HG03460 (cell line): Measurements from ENCODE around the gene NCLN.
A peak's percentile ranks its signal among the peaks of the same experiment; 100 is the strongest.
"Not testable (repeated sequence)": the region's sequence is repeated elsewhere in the genome, so short reads cannot be mapped to it uniquely, and the experiment has no call there.

ENCODE experiments used
- ATAC-seq: cut with Tn5 transposase; IDR thresholded peaks from one replicate; pipeline ENCODE4 v1.9.1; 2021; ENCODE audit not compliant: unreplicated experiment

Gene NCLN

DNA sequence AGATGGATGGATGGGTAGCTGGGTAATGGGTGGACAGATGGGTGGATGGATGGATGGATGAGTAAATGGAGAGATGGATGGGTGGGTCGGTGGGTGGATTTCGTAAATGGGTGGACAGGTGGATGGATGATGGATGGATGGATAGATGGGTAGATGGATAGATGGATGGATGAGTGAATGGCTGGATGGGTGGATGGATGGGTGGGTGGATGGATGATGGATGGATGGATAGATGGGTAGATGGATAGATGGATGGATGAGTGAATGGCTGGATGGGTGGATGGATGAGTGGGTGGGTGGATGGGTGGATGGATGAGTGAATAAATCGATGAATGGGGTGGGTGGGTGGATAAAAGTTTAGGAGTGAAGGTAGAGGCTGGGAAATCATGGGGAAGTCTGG is 31.3 kb upstream of the NCLN start:
- ATAC-seq: not testable (repeated sequence)

- ATAC-seq: peak; percentile 74
These were observed 30.6 kb upstream of the NCLN start for GRCh38 chr19:3154957-3155736.

DNA sequence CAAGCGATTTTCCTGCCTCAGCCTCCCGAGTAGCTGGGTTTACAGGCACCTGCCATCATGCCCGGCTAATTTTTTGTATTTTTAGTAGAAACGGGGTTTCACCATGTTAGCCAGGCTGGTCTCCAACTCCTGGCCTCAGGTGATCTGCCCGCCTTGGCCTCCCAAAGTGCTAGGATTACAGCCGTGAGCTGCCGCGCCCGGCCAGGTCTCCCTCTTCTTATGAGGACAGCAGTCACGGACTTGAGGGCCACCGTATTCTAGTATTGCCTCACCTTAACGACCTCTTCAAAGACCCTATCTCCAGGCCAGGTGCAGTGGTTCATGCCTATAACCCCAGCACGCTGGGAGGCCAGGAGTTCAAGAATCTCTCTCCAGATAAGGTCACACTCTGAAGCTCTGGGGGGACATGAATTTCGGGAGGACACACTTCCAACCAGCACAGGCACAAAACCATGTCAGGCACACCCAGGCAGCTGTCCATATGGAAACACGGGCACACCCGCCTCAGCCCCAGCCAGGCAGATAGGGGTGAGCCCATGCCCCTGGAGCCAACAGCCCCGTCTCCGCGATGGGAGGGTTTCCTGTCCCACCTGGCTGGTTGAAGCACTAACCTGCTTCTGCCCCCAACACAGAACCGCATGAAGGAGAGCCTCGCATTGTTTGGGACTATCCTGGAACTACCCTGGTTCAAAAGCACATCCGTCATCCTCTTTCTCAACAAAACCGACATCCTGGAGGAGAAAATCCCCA is 28.5 kb upstream of the NCLN start:
- ATAC-seq: no peak

GRCh38 chr19:3159565-3159964 is 26.2 kb upstream of the NCLN start:
- no peak for ATAC-seq

- no peak for ATAC-seq
These were observed 25.5 kb upstream of the NCLN start for GRCh38 chr19:3160219-3160618.

- ATAC-seq: no peak
These were observed 24.3 kb upstream of the NCLN start for GRCh38 chr19:3161453-3161852.

DNA sequence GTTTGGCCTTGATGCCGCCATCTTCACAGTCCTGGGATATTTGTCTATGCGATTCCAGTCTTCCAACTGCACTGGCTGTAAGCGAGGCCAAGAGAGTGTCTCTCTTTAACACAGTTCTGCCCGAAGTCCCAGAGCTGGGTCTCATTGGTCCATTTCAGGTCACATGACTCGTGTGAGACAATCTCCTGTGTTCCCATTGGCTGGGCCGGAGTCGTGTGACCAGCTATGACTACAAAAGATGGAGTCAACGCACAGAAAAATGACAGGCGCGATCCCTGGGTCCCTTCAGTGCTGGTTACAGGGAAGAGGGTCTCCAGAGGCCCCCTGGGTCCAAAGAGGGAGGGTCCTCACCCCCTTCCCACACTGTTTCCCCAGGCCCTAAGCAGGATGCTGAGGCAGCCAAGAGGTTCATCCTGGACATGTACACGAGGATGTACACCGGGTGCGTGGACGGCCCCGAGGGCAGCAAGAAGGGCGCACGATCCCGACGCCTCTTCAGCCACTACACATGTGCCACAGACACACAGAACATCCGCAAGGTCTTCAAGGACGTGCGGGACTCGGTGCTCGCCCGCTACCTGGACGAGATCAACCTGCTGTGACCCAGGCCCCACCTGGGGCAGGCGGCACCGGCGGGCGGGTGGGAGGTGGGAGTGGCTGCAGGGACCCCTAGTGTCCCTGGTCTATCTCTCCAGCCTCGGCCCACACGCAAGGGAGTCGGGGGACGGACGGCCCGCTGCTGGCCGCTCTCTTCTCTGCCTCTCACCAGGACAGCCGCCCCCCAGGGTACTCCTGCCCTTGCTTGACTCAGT is 23.1 kb upstream of the NCLN start:
- no peak for ATAC-seq

GRCh38 chr19:3163230-3163886 is 22.4 kb upstream of the NCLN start:
- no peak for ATAC-seq

DNA sequence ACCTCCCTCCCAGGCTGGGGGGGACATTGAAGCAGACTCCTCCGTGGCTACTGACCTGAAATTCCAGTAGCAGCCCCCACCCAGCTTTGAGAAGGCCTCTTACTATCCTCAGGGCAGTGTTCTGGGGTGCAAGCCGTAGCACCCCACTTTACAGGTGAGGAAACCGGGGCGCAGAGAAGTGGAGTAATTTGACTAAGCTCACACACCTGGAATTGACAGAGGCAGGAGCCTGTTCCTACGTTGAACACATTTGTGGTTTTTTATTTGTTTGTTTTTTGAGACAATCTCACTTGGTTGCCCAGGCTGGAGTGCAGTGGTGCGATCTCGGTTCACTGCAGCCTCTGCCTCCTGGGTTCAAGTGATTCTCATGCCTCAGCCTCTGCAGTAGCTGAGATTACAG is 21.8 kb upstream of the NCLN start:
- ATAC-seq: no peak

GRCh38 chr19:3167533-3168272 is 18.0 kb upstream of the NCLN start:
- no peak for ATAC-seq

DNA sequence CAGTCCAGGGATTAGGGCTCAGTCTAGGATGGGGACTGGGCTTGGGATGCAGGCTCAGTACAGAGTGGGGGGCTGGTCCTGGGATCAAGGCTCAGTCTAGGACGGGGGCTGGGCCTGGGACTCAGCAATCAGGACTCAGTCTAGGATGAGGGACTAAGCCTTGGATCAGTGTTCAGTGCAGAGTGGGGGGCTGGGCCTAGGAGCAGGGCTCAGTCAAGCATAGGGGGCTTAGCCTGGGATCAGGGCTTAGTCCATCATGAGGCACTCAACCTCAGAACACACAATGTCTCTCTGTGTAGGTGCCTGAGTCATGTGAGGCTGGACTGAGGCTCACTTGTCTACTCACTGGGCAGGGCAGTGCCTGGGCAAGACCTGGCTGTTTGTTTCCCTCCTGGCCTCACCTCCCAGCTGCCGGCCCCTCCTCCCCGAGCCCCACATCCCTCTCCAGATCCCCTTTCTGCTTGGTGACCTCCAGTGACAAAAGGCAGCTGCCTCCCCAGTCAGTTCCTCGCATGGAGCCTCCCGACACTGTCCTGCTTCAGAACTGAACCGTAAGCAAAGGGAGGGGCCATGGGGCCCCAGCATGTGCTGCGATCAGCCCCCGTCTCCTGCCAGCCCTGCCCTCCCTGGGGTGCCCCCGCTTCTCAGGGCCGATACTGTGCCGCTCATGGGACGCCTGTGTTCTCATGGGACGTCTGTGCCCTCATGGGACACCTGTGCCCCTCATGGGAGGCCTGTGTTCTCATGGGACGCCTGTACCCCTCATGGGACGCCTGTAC is 13.6 kb upstream of the NCLN start:
- ATAC-seq: no peak

- not testable (repeated sequence) for ATAC-seq
These were observed 13.1 kb upstream of the NCLN start for GRCh38 chr19:3172673-3173000.

DNA sequence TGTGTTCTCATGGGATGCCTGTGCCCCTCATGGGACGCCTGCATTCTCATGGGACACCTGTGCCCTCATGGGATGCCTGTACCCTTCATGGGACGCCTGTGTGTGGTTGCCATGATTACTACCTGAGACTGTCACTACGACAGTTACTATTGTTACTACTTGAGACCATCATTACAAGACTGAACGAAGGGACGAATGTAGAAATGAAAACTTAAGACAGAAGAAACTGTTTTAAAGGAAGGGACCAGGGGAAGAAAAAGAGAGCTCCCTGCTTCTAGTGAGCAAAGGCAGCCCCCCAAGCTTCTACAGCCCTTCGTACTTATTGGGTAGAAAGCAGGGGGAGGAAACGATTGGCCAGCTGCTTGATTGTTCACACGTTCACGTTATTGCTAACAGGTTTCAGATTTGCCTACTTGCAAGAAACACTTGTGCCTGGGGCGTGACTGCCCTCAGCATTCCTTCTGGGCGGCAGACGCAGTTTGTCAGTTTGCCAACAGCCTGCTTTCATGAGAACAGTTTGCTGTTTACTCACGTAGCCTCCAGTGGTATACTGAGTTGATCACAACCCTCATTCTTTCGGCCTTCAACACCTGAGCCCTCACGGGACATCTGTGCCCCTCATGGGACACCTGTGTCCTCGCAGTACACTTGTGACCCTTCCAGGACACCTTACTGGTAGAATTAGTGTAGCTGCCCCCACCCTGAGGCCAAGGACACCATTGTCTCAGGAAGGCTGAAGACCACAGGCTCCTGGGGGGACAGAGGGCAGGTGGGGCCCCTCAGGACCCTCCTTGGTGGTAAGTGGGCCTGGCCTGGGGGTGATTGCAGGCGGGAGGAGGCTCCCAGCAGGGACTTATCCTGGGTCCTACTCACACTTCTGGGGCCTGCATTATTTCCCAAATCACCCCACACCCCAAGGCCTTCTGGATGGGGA is 9.7 kb upstream of the NCLN start:
- ATAC-seq: no peak

DNA sequence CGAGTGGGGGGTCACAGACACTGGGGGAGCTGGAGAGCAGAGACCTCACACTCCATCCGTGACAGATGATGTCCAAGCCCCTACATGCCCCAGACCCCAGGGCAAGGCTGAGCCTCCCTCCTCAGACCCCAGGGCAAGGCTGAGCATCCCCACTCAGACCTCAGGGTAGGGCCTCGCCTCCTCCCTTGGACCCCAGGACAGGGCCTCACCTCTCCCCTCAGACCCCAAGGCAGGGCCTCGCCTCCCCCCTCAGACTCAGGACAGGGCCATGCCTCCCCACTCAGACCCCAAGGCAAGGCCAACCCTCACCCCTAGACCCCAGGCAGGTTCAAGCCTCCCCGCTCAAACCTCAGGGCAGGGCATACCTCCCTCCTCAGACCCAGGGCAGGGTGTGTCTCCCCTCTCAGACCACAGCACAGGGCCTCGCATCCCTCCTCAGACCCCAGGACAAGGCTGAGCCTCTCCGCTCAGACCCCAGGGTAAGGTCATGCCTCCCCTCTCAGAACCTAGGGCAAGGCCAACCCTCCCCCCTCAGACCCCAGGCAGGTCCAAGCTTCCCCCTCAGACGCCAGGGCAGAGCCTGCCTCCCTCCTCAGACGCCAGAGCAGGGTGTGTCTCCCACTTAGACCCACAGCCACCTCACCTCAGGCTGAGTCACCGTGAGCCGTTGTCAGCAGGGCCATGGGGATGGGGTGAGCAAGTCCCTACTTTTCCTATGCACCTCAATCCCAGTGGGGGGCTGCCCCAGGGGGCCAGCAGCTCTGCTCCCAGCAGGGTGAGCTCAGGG is 8.8 kb upstream of the NCLN start:
- no peak for ATAC-seq

GRCh38 chr19:3178377-3178972 is 7.3 kb upstream of the NCLN start, which contains the start of gene S1PR4:
Gene S1PR4 (plus strand): TSS chr19:3178769. CDS start chr19:3178793, 24 bp downstream.
- ATAC-seq: no peak

GRCh38 chr19:3178973-3179738 is 6.6 kb upstream of the NCLN start:
- ATAC-seq: no peak
